GM04503 (cell line): ENCODE data around the gene ABCA1.
A peak's percentile ranks its signal among the peaks of the same experiment; 100 is the strongest.

Experiments used
- DNase-seq: peaks from one replicate; pipeline ENCODE4 v3.0.0-alpha.2; 2012; ENCODE audit warnings: low read depth

The ABCA1 gene

DNA sequence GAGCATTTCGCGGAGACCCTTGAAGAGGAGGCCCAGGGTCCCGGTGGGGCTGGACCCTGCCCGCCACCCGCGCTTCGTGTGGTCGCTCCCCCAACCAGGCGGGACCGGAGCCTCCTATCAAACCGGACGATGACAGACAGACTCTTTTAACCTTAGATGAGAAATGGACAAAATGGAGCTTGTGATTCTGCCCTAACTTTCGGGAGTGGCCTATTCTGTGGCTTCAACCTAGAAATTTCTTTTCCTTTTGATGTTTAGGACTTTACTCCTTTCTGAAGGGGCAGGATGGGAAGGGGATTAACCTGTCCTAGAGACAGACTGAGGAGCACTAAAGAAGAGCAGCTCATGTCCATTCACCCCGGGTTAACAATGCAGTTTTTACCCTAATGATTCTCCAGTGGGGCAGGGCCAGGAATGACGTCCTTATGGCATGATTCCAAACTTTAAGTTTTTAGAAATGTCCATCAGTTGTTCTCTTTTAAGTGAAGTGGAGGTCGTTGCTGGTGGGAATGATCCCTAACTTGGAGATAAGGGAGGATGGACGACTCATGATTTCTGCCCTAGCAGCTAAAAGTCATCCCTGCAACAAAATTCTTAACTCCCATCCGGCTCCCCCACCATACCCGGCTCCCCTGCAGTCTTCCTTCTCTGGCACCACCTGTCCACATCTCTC is 179.5 kb downstream of the ABCA1 start:
- DNase-seq = no peak

DNA sequence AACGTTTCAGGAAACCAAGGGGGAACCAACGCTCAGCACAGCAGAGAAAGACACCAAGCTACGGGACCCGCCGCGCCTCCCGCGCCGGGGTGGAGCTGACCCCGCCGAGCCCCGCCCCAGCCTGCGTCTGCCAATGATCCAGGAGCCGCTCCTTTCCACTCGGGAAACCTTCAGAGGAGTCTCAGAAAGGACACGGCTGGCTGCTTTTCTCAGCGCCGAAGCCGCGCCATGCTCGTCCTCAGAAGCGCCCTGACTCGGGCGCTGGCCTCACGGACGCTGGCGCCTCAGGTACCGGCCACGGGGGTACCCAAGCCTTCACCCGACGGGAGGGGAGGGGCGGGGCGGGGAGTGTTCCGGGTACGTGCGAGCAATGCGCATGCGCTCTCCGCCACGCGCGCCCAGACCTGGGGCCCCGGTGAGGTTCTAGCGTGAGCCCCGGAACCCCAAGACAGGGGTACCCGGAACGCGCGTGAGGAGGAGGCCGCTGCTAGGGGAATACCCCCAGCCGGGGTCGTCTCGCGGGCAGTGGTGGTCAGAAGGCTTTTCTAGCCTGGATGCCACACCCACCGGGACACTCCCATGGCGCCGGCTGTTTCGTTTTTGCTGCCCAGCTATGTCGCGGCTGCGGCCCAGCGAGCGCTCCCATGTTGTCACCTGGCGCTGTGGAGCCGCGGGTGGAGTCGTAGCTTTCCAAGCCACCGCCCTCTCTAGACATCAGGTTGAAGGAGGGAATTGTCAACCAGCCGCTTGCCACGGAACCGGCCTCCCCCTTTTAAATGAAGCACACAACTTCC is 180.2 kb downstream of the ABCA1 start, which contains the start of gene NIPSNAP3A:
Gene NIPSNAP3A, plus strand, starts transcription at position 119 of the 794 bp plus-strand sequence. Its CDS starts 110 bp downstream, at position 229.
- DNase-seq = peak; percentile 32

DNA sequence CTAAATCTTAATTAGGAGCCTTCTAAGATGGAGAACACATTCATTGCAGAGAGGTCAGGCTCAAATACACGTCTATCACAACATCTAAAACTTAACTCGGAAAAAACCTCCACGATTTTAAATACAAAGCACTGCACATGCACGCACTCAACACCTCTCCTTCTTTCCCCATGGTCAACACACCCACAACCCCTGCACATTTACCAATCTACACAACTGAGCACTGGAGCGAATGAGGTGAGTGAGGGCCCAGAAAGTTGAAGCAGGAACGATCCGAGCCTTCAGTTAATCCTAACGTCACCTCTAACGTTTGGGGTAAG is 180.8 kb downstream of the ABCA1 start:
- no peak for DNase-seq

DNA sequence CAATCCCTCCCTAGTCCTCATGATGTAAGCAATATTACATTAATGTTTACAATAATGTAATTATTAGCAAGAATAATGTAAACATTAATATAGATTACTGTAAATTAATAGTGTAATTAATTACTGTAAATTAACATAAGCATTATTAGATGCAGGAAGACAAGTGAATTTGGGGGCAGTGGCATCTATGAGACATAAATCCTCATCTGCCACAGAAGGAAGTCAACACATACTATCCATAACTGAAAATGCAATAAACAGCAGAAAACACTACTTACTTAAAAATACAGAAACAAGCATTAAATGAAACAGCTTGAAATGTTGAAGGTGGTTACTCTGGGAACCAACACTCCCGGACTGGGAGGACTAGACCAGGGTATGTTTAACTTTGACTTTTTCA is 181.2 kb downstream of the ABCA1 start:
- DNase-seq = no peak

DNA sequence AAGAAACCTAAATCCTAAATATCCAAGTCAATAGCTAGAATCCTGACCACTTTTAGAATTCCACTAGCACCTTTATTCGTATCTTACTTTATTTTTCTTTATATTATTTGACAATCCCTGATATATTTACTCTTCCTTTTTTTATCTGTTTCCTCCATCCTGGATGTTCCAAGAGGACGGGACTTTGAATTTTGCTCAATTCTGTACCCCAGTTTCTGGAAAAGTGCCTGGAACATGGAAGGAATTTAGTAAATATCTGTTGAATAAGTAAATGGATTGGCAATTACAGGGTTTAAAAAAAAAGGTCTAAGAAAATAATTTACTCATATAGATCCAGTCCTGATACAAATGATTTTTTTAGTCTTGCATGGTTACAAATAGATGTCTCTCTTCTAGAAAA is 181.7 kb downstream of the ABCA1 start:
- DNase-seq = no peak

DNA sequence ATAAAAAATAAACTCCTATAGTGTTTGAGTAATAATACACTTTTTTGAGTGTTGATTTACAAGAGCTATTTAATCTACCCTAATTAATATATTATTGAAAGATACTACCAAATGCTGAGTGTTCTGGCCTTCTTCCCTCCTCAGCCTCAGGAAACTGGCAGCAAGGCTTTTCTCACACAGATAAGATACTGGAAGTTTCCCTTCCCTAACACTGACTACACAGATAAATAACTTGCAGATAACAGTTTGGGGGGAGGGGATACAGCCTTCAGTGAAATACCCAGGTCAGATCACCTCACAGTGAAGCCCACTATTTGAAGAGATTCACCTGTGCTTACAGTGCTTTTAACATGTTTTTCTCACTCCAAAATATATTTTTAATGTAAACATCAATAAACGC is 182.1 kb downstream of the ABCA1 start:
- no peak for DNase-seq

DNA sequence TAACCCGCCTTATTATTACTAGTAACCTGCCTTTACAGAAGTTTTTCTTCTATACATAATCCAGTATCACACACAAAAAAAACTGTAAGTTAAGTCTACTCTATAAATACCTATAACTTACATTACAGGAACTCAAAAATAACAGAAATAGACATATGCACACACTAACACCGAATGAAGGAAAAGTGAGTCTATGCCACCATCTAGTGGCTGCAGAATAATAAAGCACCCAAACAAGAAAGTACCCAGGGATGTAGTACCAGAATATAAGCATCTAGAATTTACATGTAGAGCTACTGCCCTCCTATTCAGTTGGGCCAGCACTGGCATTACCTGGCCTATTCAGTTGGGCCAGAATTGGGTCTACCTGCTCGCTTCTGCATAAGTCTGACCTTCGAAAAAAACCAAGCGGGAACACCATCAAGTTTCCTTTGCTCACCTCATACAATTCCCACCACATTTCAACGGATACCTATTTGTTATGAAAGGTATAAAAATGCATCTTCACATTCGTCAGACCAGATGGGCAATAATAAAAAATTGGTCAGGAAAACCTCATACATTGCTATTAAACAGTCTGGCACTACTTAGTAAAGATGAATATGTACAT is 184.5 kb downstream of the ABCA1 start:
- DNase-seq = no peak

DNA sequence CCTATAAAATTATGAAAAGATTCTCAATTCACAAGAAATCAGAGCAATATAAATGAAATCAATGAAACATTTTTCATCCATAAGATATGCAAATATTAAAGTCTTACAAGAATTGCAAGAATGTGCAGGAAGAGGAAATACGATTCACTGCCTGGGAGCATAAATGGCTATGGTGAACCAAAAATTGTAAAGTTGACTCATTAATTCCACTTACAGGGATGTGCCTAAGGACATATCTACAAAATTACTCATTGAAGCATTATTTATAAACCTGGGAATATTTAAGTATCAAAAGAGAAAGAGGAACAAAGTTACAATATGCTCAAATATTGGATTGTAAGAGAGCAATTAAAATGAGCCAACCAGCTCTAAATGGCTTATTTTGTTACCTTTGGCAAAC is 187.3 kb downstream of the ABCA1 start:
- DNase-seq = no peak

DNA sequence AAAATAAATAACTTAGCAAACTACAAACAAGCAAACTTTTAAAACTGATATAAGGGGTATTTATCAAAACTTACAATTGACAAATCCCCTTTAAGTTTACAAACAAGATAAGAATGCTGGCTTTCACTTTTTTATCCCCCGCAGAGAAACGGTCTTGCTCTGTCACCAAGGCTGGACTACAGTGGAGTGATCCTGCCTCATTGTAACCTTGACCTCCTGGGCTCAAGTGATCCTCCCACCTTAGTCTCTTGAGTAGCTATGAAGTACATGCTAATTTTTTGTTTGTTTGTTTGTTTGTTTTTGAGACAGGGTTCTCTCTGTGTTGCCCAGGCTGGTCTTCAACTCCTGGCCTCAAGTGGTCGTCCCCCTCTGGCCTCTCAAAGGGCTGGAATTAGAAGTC is 189.5 kb downstream of the ABCA1 start:
- DNase-seq = no peak
